ENCODE data around the gene LGALS3BP. TPM values are rescaled to one million over a fixed set of nuclear protein-coding genes. Genes with fewer than 3 reads are reported as not detected.

LGALS3BP gene
- total and polyA plus RNA-seq, 2 experiments from 2014 or later, result 15.1 to 36.5 TPM

GRCh38 chr17:79007504-79008381 is 28.0 kb upstream of the LGALS3BP start (continued):
- TF ChIP-seq JUNB (IDR thresholded peaks at IDR 0.05; ENCODE audit: unreplicated experiment) (no peak), ETS1 (IDR thresholded peaks at IDR 0.05) (no peak), ZNF114 (CRISPR knock-in tag; IDR thresholded peaks at IDR 0.05) (no peak), EZH2 (IDR thresholded peaks at IDR 0.05; ENCODE audit: low read depth, unreplicated experiment) (no peak), EZH2phosphoT487 (IDR thresholded peaks at IDR 0.05; ENCODE audit: unreplicated experiment) (no peak), CREB1 (CRISPR knock-in tag; IDR thresholded peaks at IDR 0.05; ENCODE audit: low read depth) (no peak), ZNF331 (CRISPR knock-in tag; IDR thresholded peaks at IDR 0.05; ENCODE audit: low read depth) (no peak)

GRCh38 chr17:79006794-79007503 is 27.2 kb upstream of the LGALS3BP start:
- Mint-ChIP-seq H3K9me3 (peaks cover 10% of the 10 kb centered on the region; the same call in 2 of the 3 replicates), H3K4me1 (peaks cover 19% of the 10 kb centered on the region), H3K27me3 (ENCODE audit: insufficient read depth, low read depth, poor library complexity) (peaks cover 65% of the 10 kb centered on the region), H3K36me3 (ENCODE audit: low read depth) (peaks cover 16% of the 10 kb centered on the region; the same call in 2 of the 3 replicates), H3K4me3 (no peak overlapping the region; the same call in 2 of the 3 replicates), H3K27ac (no peak overlapping the region)
- H2AFZ ChIP-seq, result no peak overlapping the region
- H3K4me2 ChIP-seq, result no peak overlapping the region
- H3K4me1 ChIP-seq (ENCODE audit: insufficient read depth), result peaks cover 5% of the 10 kb centered on the region; the same call in 1 of the 2 replicates
- peaks cover 64% of the 10 kb centered on the region for H3K27me3 ChIP-seq (ENCODE audit: insufficient read depth)
- peaks cover 4% of the 10 kb centered on the region; the same call in 1 of the 2 replicates for H3F3A ChIP-seq (replicated peaks; ENCODE audit: low read depth)
- H3K79me2 ChIP-seq (replicated peaks; ENCODE audit: insufficient read depth), result peaks cover 21% of the 10 kb centered on the region
- H3K36me3 ChIP-seq (ENCODE audit: insufficient read depth), result no peaks in the 10 kb centered on the region
- no peak overlapping the region for H3K27ac ChIP-seq (ENCODE audit: low read depth)
- DNase-seq (ENCODE audit: low spot score) (no peak), ATAC-seq (peak; percentile 18)
- H4K20me1 ChIP-seq (replicated peaks; ENCODE audit: insufficient read depth), result peaks cover 41% of the 10 kb centered on the region
- H3K9me2 ChIP-seq (ENCODE audit: insufficient read depth), result no peaks in the 10 kb centered on the region; the same call in 1 of the 2 replicates
- no peak overlapping the region for H3K4me3 ChIP-seq
- TF ChIP-seq JUNB (IDR thresholded peaks at IDR 0.05; ENCODE audit: unreplicated experiment) (no peak), ZNF331 (CRISPR knock-in tag; IDR thresholded peaks at IDR 0.05; ENCODE audit: low read depth) (no peak), POLR2AphosphoS5 (IDR thresholded peaks at IDR 0.05; ENCODE audit: low read depth) (no peak), EZH2 (IDR thresholded peaks at IDR 0.05; ENCODE audit: low read depth, unreplicated experiment) (no peak), STAT1 (IDR thresholded peaks at IDR 0.05; ENCODE audit: unreplicated experiment) (no peak), CTCF (conservative IDR thresholded peaks at IDR 0.05; ENCODE audit: low read depth in 2 of 2) (no peak), ETS1 (IDR thresholded peaks at IDR 0.05) (no peak), EZH2phosphoT487 (IDR thresholded peaks at IDR 0.05; ENCODE audit: unreplicated experiment) (no peak), ZNF462 (CRISPR knock-in tag; IDR thresholded peaks at IDR 0.05) (no peak), ZNF114 (CRISPR knock-in tag; IDR thresholded peaks at IDR 0.05) (no peak)

All from GM23338 (cell line).